LNCaP clone FGC (cell line): Measurements from ENCODE around the gene GALNTL6.

Source experiments
- DNase-seq: peaks from one replicate; pipeline ENCODE4 v3.0.0-alpha.2; 2011; ENCODE audit warnings: low read depth
- H3K4me3 ChIP-seq: 2 replicates; pipeline ENCODE4 v1.5.1; 2011; ENCODE audit warnings: mild to moderate bottlenecking, low read depth, low read length, control low read depth
- CTCF ChIP-seq: IDR thresholded peaks from 2 replicates; pipeline ENCODE4 v1.5.1; 2012; ENCODE audit warnings: mild to moderate bottlenecking; ENCODE audit not compliant: control insufficient read depth, insufficient read depth; ENCODE audit errors: extremely low read depth

GALNTL6 gene

GRCh38 chr4:172989984-172990820, 1177.0 kb downstream of the GALNTL6 start:
- no peak overlapping the region for H3K4me3 ChIP-seq
- no peak for TF ChIP-seq CTCF
- no peak for DNase-seq

- TF ChIP-seq CTCF, result no peak
- no peak for DNase-seq
- H3K4me3 ChIP-seq, result no peak overlapping the region
These were observed 1179.6 kb downstream of the GALNTL6 start for GRCh38 chr4:172992648-172993378.

GRCh38 chr4:172995161-172995560, 1182.0 kb downstream of the GALNTL6 start:
- no peak overlapping the region for H3K4me3 ChIP-seq
- no peak for TF ChIP-seq CTCF
- no peak for DNase-seq

GRCh38 chr4:172995704-172996103, 1182.5 kb downstream of the GALNTL6 start:
- TF ChIP-seq CTCF, result no peak
- no peak overlapping the region for H3K4me3 ChIP-seq
- DNase-seq, result no peak

GRCh38 chr4:172996571-172997216, 1183.5 kb downstream of the GALNTL6 start:
- TF ChIP-seq CTCF, result no peak
- no peak overlapping the region for H3K4me3 ChIP-seq
- no peak for DNase-seq

- no peak overlapping the region for H3K4me3 ChIP-seq
- no peak for TF ChIP-seq CTCF
- DNase-seq, result no peak
These were observed 1184.0 kb downstream of the GALNTL6 start for GRCh38 chr4:172997217-172997609.
